ENCODE measurements around the gene TGM6.

Gene TGM6

GRCh38 chr20:2336471-2336870 lies 44.2 kb upstream of the TGM6 start:
- ATAC-seq: no peak
- TF ChIP-seq ARNTL (CRISPR knock-in tag; IDR thresholded peaks at IDR 0.05; ENCODE audit: borderline replicate concordance, low read depth) (no peak), CSDC2 (CRISPR knock-in tag; IDR thresholded peaks at IDR 0.05) (no peak), PPARA (CRISPR knock-in tag; IDR thresholded peaks at IDR 0.05; ENCODE audit: borderline replicate concordance) (no peak), ZNF8 (CRISPR knock-in tag; IDR thresholded peaks at IDR 0.05) (no peak), TOX (CRISPR knock-in tag; IDR thresholded peaks at IDR 0.05; ENCODE audit: borderline replicate concordance) (no peak), CREB5 (CRISPR knock-in tag; IDR thresholded peaks at IDR 0.05; ENCODE audit: low read depth) (no peak), ESRRG (CRISPR knock-in tag; IDR thresholded peaks at IDR 0.05) (no peak), ZNF70 (CRISPR knock-in tag; IDR thresholded peaks at IDR 0.05) (no peak), POU6F1 (CRISPR knock-in tag; IDR thresholded peaks at IDR 0.05; ENCODE audit: borderline replicate concordance, low read depth) (no peak), BACH2 (CRISPR knock-in tag; IDR thresholded peaks at IDR 0.05; ENCODE audit: borderline replicate concordance) (no peak), ZNF565 (CRISPR knock-in tag; conservative IDR thresholded peaks at IDR 0.05; ENCODE audit: low read depth) (no peak), ISL1 (CRISPR knock-in tag; IDR thresholded peaks at IDR 0.05) (no peak), ZC3H10 (CRISPR knock-in tag; IDR thresholded peaks at IDR 0.05) (no peak), OSR1 (CRISPR knock-in tag; IDR thresholded peaks at IDR 0.05) (no peak), CSRNP3 (CRISPR knock-in tag; IDR thresholded peaks at IDR 0.05) (no peak), TSHZ2 (CRISPR knock-in tag; IDR thresholded peaks at IDR 0.05) (no peak), PATZ1 (CRISPR knock-in tag; IDR thresholded peaks at IDR 0.05; ENCODE audit: borderline replicate concordance) (no peak)

GRCh38 chr20:2337142-2337541 lies 43.6 kb upstream of the TGM6 start:
- ATAC-seq: no peak
- no peak for TF ChIP-seq TSHZ2 (CRISPR knock-in tag; IDR thresholded peaks at IDR 0.05)
- no peak for TF ChIP-seq POU6F1 (CRISPR knock-in tag; IDR thresholded peaks at IDR 0.05; ENCODE audit: borderline replicate concordance, low read depth)
- no peak for TF ChIP-seq ZFP3 (CRISPR knock-in tag; IDR thresholded peaks at IDR 0.05)
- TF ChIP-seq ZC3H10 (CRISPR knock-in tag; IDR thresholded peaks at IDR 0.05): no peak
- no peak for TF ChIP-seq ZNF565 (CRISPR knock-in tag; conservative IDR thresholded peaks at IDR 0.05; ENCODE audit: low read depth)
- no peak for TF ChIP-seq RARB (CRISPR knock-in tag; IDR thresholded peaks at IDR 0.05)

Measured in SK-N-SH treated with all-trans-retinoic acid at 6 μM for 48 hours (cell line).